Activated T-cell treated with anti-CD3 and anti-CD28 coated beads for 1 hour (primary cell): ENCODE measurements around the gene PAEP.

Experiments
- DNase-seq: peaks from one replicate; pipeline ENCODE4 v3.0.0-alpha.2; 2020; ENCODE audit warnings: low read depth

The PAEP gene

DNA sequence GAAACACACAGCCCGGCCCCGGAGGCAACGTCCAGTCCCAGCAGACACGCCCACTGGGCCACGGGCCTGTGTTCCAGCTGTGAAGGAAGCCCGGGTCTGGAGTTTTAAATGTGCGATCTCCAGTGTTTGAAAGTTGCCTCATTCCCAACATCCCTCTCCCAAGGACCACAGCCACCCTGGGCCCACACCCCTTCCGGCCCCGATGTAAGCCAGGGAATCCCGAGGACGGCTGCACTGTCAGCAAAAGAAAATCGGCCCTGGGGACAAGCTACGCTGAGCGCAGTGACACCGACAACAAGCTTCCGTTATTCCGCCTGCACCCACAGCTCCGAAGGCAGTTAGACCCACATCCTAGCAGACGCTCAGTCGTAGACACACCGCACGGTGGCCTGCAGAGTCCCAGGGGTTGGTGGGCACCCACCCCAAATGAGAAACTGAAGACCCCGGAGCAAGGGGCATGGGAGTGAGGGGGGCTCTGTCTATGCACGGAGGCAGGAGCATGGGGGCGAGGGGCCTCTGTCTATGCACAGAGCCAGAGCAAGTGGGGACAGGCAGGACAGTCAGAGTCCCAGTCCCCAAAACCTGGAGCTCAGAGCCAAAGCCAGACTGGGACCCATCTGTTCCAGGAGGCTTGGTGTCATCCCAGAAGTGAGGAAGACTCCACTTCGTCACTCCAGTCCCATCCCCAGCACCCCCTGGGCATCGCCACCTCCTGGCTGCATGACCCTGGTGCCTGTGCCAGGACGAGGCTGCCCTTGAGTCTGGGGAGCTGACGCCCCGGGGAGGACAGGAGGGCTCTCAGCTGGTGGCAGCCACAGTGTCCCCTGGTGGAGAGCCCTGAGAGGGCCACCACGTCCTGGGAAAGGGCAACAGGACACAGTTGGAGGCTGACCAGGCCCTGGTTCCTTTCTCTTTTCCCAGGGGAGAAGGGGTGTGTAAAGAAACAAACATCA is 54.4 kb downstream of the PAEP start:
- DNase-seq: no peak
